GM12878 (cell line): Measurements from ENCODE around the gene ESRP2. TPM values are rescaled to one million over a fixed set of nuclear protein-coding genes. Genes with fewer than 3 reads are reported as not detected.

Experiments
- ATAC-seq: fragments of 200-7000 bp; cut with Tn5 transposase; 3 replicates; pipeline ENCODE4 v1.9.1; 2020; ENCODE audit warnings: mild to moderate bottlenecking, moderate library complexity
- BruUV-seq: library from RNA; stranded (reverse); fragments of 400-500 nt; replicated peaks from 2 replicates; lab custom pipeline; 2021; lab: Mats Ljungman, UMichigan
- CTCF ChIA-PET: fragments of 300-600 bp; sonication (Branson Sonifier 250); formaldehyde crosslinking; extraction: SDS; loops from one replicate; lab custom pipeline; 2021; ENCODE audit warnings: inconsistent platforms; lab: Yijun Ruan, JAX
- POLR2A ChIA-PET: fragments of 350-600 bp; formaldehyde crosslinking; extraction: SDS; loops from one replicate; lab custom pipeline; 2021; ENCODE audit warnings: inconsistent platforms; lab: Charles Lee
- RAD21 ChIA-PET: fragments of 300-600 bp; sonication (Branson Sonifier 250); formaldehyde crosslinking; loops from one replicate; lab custom pipeline; 2023; ENCODE audit warnings: antibody characterized with exemption; ENCODE audit not compliant: unreplicated experiment; lab: Charles Lee
- SMC1A ChIA-PET: fragments of 300-600 bp; sonication (Branson Sonifier 250); formaldehyde crosslinking; loops from one replicate; lab custom pipeline; 2023; ENCODE audit not compliant: unreplicated experiment, uncharacterized antibody; lab: Charles Lee
- DNase-seq: peaks from one replicate; pipeline ENCODE4 v3.0.0-alpha.2; 2011; ENCODE audit warnings: low read depth, low spot score
- FAIRE-seq: peaks from 3 replicates; lab custom pipeline; 2011; peaks lifted over from hg19 to GRCh38; lab: Jason Lieb, UNC
- H2AFZ ChIP-seq: 2 replicates; pipeline ENCODE4 v1.6.0; 2011; ENCODE audit warnings: low read depth, low read length, control low read depth; ENCODE audit not compliant: control insufficient read depth
- H3K27ac ChIP-seq: 2 replicates; pipeline ENCODE4 v1.5.1; 2011; ENCODE audit warnings: control low read depth; ENCODE audit not compliant: control insufficient read depth, insufficient read depth
- H3K27me3 ChIP-seq, 2 experiments: replicated peaks in 1 of 2; 2 replicates each; pipeline versions ENCODE4 v1.6.0 to v1.6.1; 2011; ENCODE audit warnings: low read length in 1 of 2; ENCODE audit not compliant: control insufficient read depth in 2 of 2, insufficient read depth in 2 of 2
- H3K36me3 ChIP-seq, 2 experiments: 2 replicates each; pipeline ENCODE4 v1.5.1; 2011; ENCODE audit warnings: low read length in 1 of 2; ENCODE audit not compliant: control insufficient read depth in 2 of 2, insufficient read depth in 2 of 2
- H3K4me1 ChIP-seq: 2 replicates; pipeline ENCODE4 v1.6.1; 2011; ENCODE audit warnings: mild to moderate bottlenecking, low read length, moderate library complexity, mixed read lengths; ENCODE audit not compliant: control insufficient read depth, insufficient read depth
- H3K4me2 ChIP-seq: 2 replicates; pipeline ENCODE4 v1.6.0; 2011; ENCODE audit warnings: control low read depth; ENCODE audit not compliant: control insufficient read depth, insufficient read depth
- H3K4me3 ChIP-seq: fragments of 200-600 bp; sonication (generic); 2 replicates; pipeline ENCODE4 v1.5.1; 2016
- H3K79me2 ChIP-seq: 2 replicates; pipeline ENCODE4 v1.6.0; 2011; ENCODE audit warnings: low read length; ENCODE audit not compliant: control insufficient read depth, insufficient read depth
- H3K9ac ChIP-seq: 2 replicates; pipeline ENCODE4 v1.8.0; 2011; ENCODE audit warnings: low read length, control low read depth, mixed read lengths; ENCODE audit not compliant: control insufficient read depth, insufficient read depth
- H3K9me3 ChIP-seq: replicated peaks from 3 replicates; pipeline ENCODE4 v1.5.1; 2011; ENCODE audit warnings: mild to moderate bottlenecking, low read length; ENCODE audit not compliant: control insufficient read depth, insufficient read depth
- H4K20me1 ChIP-seq: 2 replicates; pipeline ENCODE4 v1.6.0; 2011; ENCODE audit not compliant: control insufficient read depth, insufficient read depth
- EED ChIP-seq: sonication (generic); IDR thresholded peaks from 2 replicates; pipeline ENCODE4 v1.6.1; 2016; ENCODE audit warnings: antibody characterized with exemption, low read depth
- MYB ChIP-seq: fragments of 150-350 bp; IDR thresholded peaks from 2 replicates; pipeline ENCODE4 v1.6.1; 2014; ENCODE audit warnings: mild to moderate bottlenecking, low read depth, low read length, borderline replicate concordance
- PRDM15 ChIP-seq: fragments of 450-650 bp; formaldehyde crosslinking; IDR thresholded peaks from 2 replicates; pipeline ENCODE4 v1.4.0; 2020; ENCODE audit warnings: mild to moderate bottlenecking, moderate library complexity
- RB1 ChIP-seq: fragments of 450-650 bp; formaldehyde crosslinking; IDR thresholded peaks from 2 replicates; pipeline ENCODE4 v1.6.1; 2017; ENCODE audit warnings: mild to moderate bottlenecking, borderline replicate concordance
- RELA ChIP-seq: fragments of 450-650 bp; IDR thresholded peaks from 2 replicates; pipeline ENCODE4 v1.8.0; 2014; ENCODE audit warnings: borderline replicate concordance; ENCODE audit not compliant: partially characterized antibody
- SMARCA5 ChIP-seq: fragments of 450-650 bp; IDR thresholded peaks from 2 replicates; pipeline ENCODE4 v1.6.1; 2017; ENCODE audit warnings: mild to moderate bottlenecking
- WRNIP1 ChIP-seq: IDR thresholded peaks from 2 replicates; pipeline ENCODE4 v1.6.1; 2011; ENCODE audit warnings: low read depth, low read length, improper control_type of control experiment, borderline replicate concordance
- ZBTB4 ChIP-seq: fragments of 450-650 bp; formaldehyde crosslinking; IDR thresholded peaks from 2 replicates; pipeline ENCODE4 v1.4.0; 2022; ENCODE audit warnings: mild to moderate bottlenecking, moderate library complexity
- ZNF24 ChIP-seq: fragments of 450-650 bp; IDR thresholded peaks from 2 replicates; pipeline ENCODE4 v1.6.1; 2017; ENCODE audit warnings: antibody characterized with exemption, mild to moderate bottlenecking
- WGBS: methylation state at CpG from one replicate; pipeline ENCODE4 v1.1.6; 2016; ENCODE audit warnings: low lambda C conversion rate; ENCODE audit not compliant: insufficient replicate concordance, insufficient coverage; ENCODE audit errors: missing lambda C conversion rate; 5-methylcytosine and 5-hydroxymethylcytosine counted together
- in situ Hi-C: fragments of 300-500 bp; cut with MboI; formaldehyde crosslinking; loops from 9 replicates; pipeline ENCODE4 v1.14.3; 2018; ENCODE audit warnings: mixed read lengths
- intact Hi-C: fragments of 100-400 bp; cut with micrococcal nuclease; formaldehyde crosslinking; loops from one replicate; pipeline ENCODE4 v1.14.2; 2022; ENCODE audit not compliant: unreplicated experiment
- polyA plus RNA-seq, 11 experiments: library from polyadenylated mRNA; depleted of rRNA in 4 of 11; unstranded in 6 of 11; stranded (reverse) in 5 of 11; fragments of >200 nt; fragmentation: Nextera tagmentation in 4 of 11; fragmentation: Illumina TruSeq in 1 of 11; extraction: Ambion mirVana in 4 of 11; extraction: Trizol in 1 of 11; gene quantifications; 1 replicate in 1 of 11; 2 replicates in 10 of 11; pipeline versions ENCODE4 v1.2.1 to v1.2.3, GENCODE V29; 2011 to 2016; ENCODE audit warnings: inconsistent platforms in 2 of 11, missing spikeins in 2 of 11, low read depth in 1 of 11
- total RNA-seq, 4 experiments: library from RNA; depleted of rRNA in 3 of 4; stranded (reverse); fragments of >200 nt in 3 of 4; fragmentation: Illumina TruSeq in 1 of 4; extraction: Trizol in 1 of 4; gene quantifications; 2 replicates each; pipeline versions ENCODE4 v1.2.1 to v1.2.3, GENCODE V29; 2013 to 2021
- TF ChIP-seq, protein P1 (sequence below): fragments of 150-350 bp; IDR thresholded peaks from 2 replicates; pipeline ENCODE4 v1.6.1; 2016; ENCODE audit warnings: low read depth, low read length

ESRP2 gene
- total and polyA plus RNA-seq, 10 of the 15 experiments (the other 5 are each of a cell fraction or from before 2014, with no cell fraction given), result 0.04 to 0.64 (median 0.08) TPM; not detected in 3

- Histone ChIP-seq H3K27ac (peak within 1 kb of the TSS; percentile 85), H3K27me3 (no peaks in the 10 kb centered on the region), H3K4me2 (peak within 1 kb of the TSS; percentile 82), H3K36me3 (peaks cover 4 to 6% of the 10 kb centered on the region in 2 experiments; a peak in 3 of 4 replicates), H2AFZ (peak within 1 kb of the TSS; percentile 94), H3K9me3 (no peaks in the 10 kb centered on the region), H3K9ac (peak within 1 kb of the TSS; percentile 87), H4K20me1 (no peaks in the 10 kb centered on the region), H3K79me2 (peaks cover 58% of the 10 kb centered on the region), H3K4me1 (peaks cover 18% of the 10 kb centered on the region), H3K4me3 (peak within 1 kb of the TSS; percentile 87)
- ChIA-PET CTCF (interaction anchor here (0.6 to 9.0 kb wide), 26 partner anchors 8 to 531 kb away, joined by 3 to 747 read pairs (median 8); partner anchors contain the start of genes PLA2G15, PRMT7 and SLC7A6OS), POLR2A (interaction anchor here (0.5 to 4.7 kb wide), 16 partner anchors 8 to 405 kb away, joined by 3 to 58 read pairs (median 6); partner anchors contain the start of genes PRMT7 and SLC7A6OS), RAD21 (interaction anchor here (0.7 to 10.2 kb wide), 19 partner anchors 8 to 153 kb away, joined by 3 to 399 read pairs (median 4); partner anchors contain the start of genes PRMT7 and SLC7A6OS), SMC1A (interaction anchor here (0.8 to 18.5 kb wide), 17 partner anchors 14 to 206 kb away, joined by 3 to 253 read pairs (median 4); partner anchors contain the start of genes PRMT7 and SLC7A6OS)
- WGBS, result under 1% methylated on average over 114 of the region's 123 CpGs
- FAIRE-seq, result no peak
- intact Hi-C loops, result loop anchor here (1.0 to 5.0 kb wide), 3 partner anchors 25 to 248 kb away; partner anchors contain the start of genes PRMT7 and SLC7A6OS
- peak; percentile 71 for ATAC-seq
- DNase-seq, result no peak
- BruUV-seq, result TSS peak; percentile 62
- in situ Hi-C loops, result no loop called here
- TF ChIP-seq RELA, result no peak
- TF ChIP-seq MYB, result no peak
- TF ChIP-seq, protein P1, sequence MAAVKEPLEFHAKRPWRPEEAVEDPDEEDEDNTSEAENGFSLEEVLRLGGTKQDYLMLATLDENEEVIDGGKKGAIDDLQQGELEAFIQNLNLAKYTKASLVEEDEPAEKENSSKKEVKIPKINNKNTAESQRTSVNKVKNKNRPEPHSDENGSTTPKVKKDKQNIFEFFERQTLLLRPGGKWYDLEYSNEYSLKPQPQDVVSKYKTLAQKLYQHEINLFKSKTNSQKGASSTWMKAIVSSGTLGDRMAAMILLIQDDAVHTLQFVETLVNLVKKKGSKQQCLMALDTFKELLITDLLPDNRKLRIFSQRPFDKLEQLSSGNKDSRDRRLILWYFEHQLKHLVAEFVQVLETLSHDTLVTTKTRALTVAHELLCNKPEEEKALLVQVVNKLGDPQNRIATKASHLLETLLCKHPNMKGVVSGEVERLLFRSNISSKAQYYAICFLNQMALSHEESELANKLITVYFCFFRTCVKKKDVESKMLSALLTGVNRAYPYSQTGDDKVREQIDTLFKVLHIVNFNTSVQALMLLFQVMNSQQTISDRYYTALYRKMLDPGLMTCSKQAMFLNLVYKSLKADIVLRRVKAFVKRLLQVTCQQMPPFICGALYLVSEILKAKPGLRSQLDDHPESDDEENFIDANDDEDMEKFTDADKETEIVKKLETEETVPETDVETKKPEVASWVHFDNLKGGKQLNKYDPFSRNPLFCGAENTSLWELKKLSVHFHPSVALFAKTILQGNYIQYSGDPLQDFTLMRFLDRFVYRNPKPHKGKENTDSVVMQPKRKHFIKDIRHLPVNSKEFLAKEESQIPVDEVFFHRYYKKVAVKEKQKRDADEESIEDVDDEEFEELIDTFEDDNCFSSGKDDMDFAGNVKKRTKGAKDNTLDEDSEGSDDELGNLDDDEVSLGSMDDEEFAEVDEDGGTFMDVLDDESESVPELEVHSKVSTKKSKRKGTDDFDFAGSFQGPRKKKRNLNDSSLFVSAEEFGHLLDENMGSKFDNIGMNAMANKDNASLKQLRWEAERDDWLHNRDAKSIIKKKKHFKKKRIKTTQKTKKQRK, result no peak
- TF ChIP-seq EED, result peak; percentile 58
- no peak for TF ChIP-seq PRDM15 (CRISPR knock-in tag)
- no peak for TF ChIP-seq ZNF24
- no peak for TF ChIP-seq WRNIP1
- no peak for TF ChIP-seq ZBTB4
- TF ChIP-seq RB1, result peak; percentile 74; the same call in 1 of the 2 replicates
- TF ChIP-seq SMARCA5, result peak; percentile 94
Measured at GRCh38 chr16:68264128-68265077, 28.5 kb upstream of the ESRP2 start, which contains the start of gene SLC7A6. TSS of gene SLC7A6 (plus strand) at chr16:68264526. CDS start at chr16:68274727, 10,201 bp downstream.
